H9 (cell line): ENCODE results near the gene MBLAC1. TPM values are rescaled to one million over a fixed set of nuclear protein-coding genes. Genes with fewer than 3 reads are reported as not detected.

Experiments used
- DNase-seq: peaks from one replicate; pipeline ENCODE4 v3.0.0-alpha.2; 2017
- H2AFZ ChIP-seq: one replicate; pipeline ENCODE4 v1.6.1; 2013; ENCODE audit warnings: mild to moderate bottlenecking, low read length, control low read depth, moderate library complexity
- H2AK5ac ChIP-seq: 2 replicates; pipeline ENCODE4 v1.6.1; 2013; ENCODE audit warnings: low read length, control low read depth, mixed read lengths; ENCODE audit not compliant: insufficient read length
- H2BK120ac ChIP-seq: one replicate; pipeline ENCODE4 v1.6.1; 2013; ENCODE audit warnings: low read depth, mild to moderate bottlenecking, low read length, control low read depth, inconsistent platforms; ENCODE audit not compliant: poor library complexity, severe bottlenecking
- H2BK12ac ChIP-seq: 2 replicates; pipeline ENCODE4 v1.6.1; 2013; ENCODE audit warnings: low read length, control low read depth, mixed read lengths, low read depth; ENCODE audit not compliant: insufficient read length
- H2BK15ac ChIP-seq: 2 replicates; pipeline ENCODE4 v1.6.1; 2013; ENCODE audit warnings: low read depth, low read length, control low read depth
- H2BK20ac ChIP-seq: one replicate; pipeline ENCODE4 v1.6.1; 2013; ENCODE audit warnings: low read depth, mild to moderate bottlenecking, low read length, control low read depth, inconsistent platforms; ENCODE audit not compliant: poor library complexity, severe bottlenecking
- H2BK5ac ChIP-seq: 2 replicates; pipeline ENCODE4 v1.6.1; 2013; ENCODE audit warnings: low read length, control low read depth, mixed read lengths; ENCODE audit not compliant: insufficient read length
- H3K14ac ChIP-seq: 2 replicates; pipeline ENCODE4 v1.6.1; 2013; ENCODE audit warnings: low read length, control low read depth; ENCODE audit not compliant: insufficient read depth
- H3K18ac ChIP-seq: 2 replicates; pipeline ENCODE4 v1.6.1; 2013; ENCODE audit warnings: low read depth, mild to moderate bottlenecking, mixed read lengths, low read length, control low read depth; ENCODE audit not compliant: insufficient read length
- H3K23ac ChIP-seq: 2 replicates; pipeline ENCODE4 v1.6.1; 2013; ENCODE audit warnings: low read length, control low read depth, mixed read lengths, low read depth; ENCODE audit not compliant: insufficient read length
- H3K23me2 ChIP-seq: 2 replicates; pipeline ENCODE4 v1.6.1; 2013; ENCODE audit warnings: low read depth, mild to moderate bottlenecking, mixed read lengths, low read length, control low read depth; ENCODE audit not compliant: insufficient read length, poor library complexity, severe bottlenecking
- H3K27ac ChIP-seq: 2 replicates; pipeline ENCODE4 v1.5.1; 2013; ENCODE audit warnings: low read length, control low read depth, mixed read lengths, low read depth; ENCODE audit not compliant: insufficient read length
- H3K27me3 ChIP-seq: 2 replicates; pipeline ENCODE4 v1.6.1; 2013; ENCODE audit warnings: low read length, control low read depth, inconsistent platforms; ENCODE audit not compliant: insufficient read depth
- H3K4ac ChIP-seq: 2 replicates; pipeline ENCODE4 v1.6.1; 2013; ENCODE audit warnings: low read depth, mild to moderate bottlenecking, control low read depth, inconsistent platforms, low read length, moderate library complexity
- H3K4me1 ChIP-seq: 2 replicates; pipeline ENCODE4 v1.6.1; 2013; ENCODE audit warnings: low read length, control low read depth, inconsistent platforms; ENCODE audit not compliant: insufficient read depth
- H3K4me2 ChIP-seq: 2 replicates; pipeline ENCODE4 v1.6.1; 2013; ENCODE audit warnings: low read length, control low read depth, mixed read lengths; ENCODE audit not compliant: insufficient read length, insufficient read depth
- H3K56ac ChIP-seq: 2 replicates; pipeline ENCODE4 v1.6.1; 2013; ENCODE audit warnings: low read depth, mild to moderate bottlenecking, mixed read lengths, low read length, control low read depth; ENCODE audit not compliant: insufficient read length
- H3K79me1 ChIP-seq: 2 replicates; pipeline ENCODE4 v1.6.1; 2013; ENCODE audit warnings: low read depth, mild to moderate bottlenecking, moderate library complexity, low read length, control low read depth, inconsistent platforms; ENCODE audit not compliant: insufficient read depth, poor library complexity, severe bottlenecking
- H3K79me2 ChIP-seq: 2 replicates; pipeline ENCODE4 v1.6.1; 2013; ENCODE audit warnings: low read length, control low read depth, inconsistent platforms; ENCODE audit not compliant: insufficient read depth
- H3K9ac ChIP-seq: 2 replicates; pipeline ENCODE4 v1.6.1; 2013; ENCODE audit warnings: low read length, control low read depth, mixed read lengths; ENCODE audit not compliant: insufficient read length; ENCODE audit errors: extremely low read depth
- H3K9me3 ChIP-seq: one replicate; pipeline ENCODE4 v1.6.1; 2013; ENCODE audit warnings: low read depth, low read length, inconsistent platforms; ENCODE audit not compliant: control insufficient read depth
- H3T11ph ChIP-seq: one replicate; pipeline ENCODE4 v1.6.1; 2013; ENCODE audit warnings: mild to moderate bottlenecking, low read length, control low read depth, inconsistent platforms
- H4K20me1 ChIP-seq: one replicate; pipeline ENCODE4 v1.6.1; 2013; ENCODE audit not compliant: control insufficient read depth, insufficient read length, insufficient read depth
- H4K5ac ChIP-seq: 2 replicates; pipeline ENCODE4 v1.6.1; 2013; ENCODE audit warnings: low read depth, mild to moderate bottlenecking, mixed read lengths, low read length, control low read depth; ENCODE audit not compliant: insufficient read length
- H4K8ac ChIP-seq: replicated peaks from 2 replicates; pipeline ENCODE4 v1.6.1; 2013; ENCODE audit warnings: low read length, control low read depth, mixed read lengths, low read depth; ENCODE audit not compliant: insufficient read length
- H4K91ac ChIP-seq: 2 replicates; pipeline ENCODE4 v1.6.1; 2013; ENCODE audit warnings: low read depth, mild to moderate bottlenecking, moderate library complexity, mixed read lengths, low read length, control low read depth; ENCODE audit not compliant: insufficient read length
- H3K27ac Mint-ChIP-seq, 3 experiments: 2 replicates in 2 of 3; 3 replicates in 1 of 3; pipeline ENCODE4 v1.8.0; 2020 to 2021; ENCODE audit warnings: mixed read lengths in 3 of 3, mild to moderate bottlenecking in 1 of 3, moderate library complexity in 1 of 3
- H3K27me3 Mint-ChIP-seq: 2 replicates; pipeline ENCODE4 v1.8.0; 2021; ENCODE audit warnings: low read depth, mild to moderate bottlenecking, moderate library complexity, mixed read lengths
- H3K36me3 Mint-ChIP-seq, 3 experiments: 2 replicates in 2 of 3; 3 replicates in 1 of 3; pipeline ENCODE4 v1.8.0; 2020 to 2021; ENCODE audit warnings: low read depth in 3 of 3, mixed read lengths in 3 of 3; ENCODE audit not compliant: insufficient read depth in 1 of 3
- H3K4me1 Mint-ChIP-seq, 2 experiments: 2 replicates each; pipeline ENCODE4 v1.8.0; 2020; ENCODE audit warnings: mixed read lengths in 2 of 2
- H3K4me3 Mint-ChIP-seq, 2 experiments: 2 replicates in 1 of 2; 3 replicates in 1 of 2; pipeline ENCODE4 v1.8.0; 2020 to 2021; ENCODE audit warnings: mild to moderate bottlenecking in 2 of 2, mixed read lengths in 2 of 2, moderate library complexity in 1 of 2
- H3K9me3 Mint-ChIP-seq, 2 experiments: 2 replicates in 1 of 2; 3 replicates in 1 of 2; pipeline ENCODE4 v1.8.0; 2020; ENCODE audit warnings: mild to moderate bottlenecking in 2 of 2, mixed read lengths in 2 of 2, moderate library complexity in 1 of 2
- CTCF ChIP-seq: fragments of 200-600 bp; sonication (generic); conservative IDR thresholded peaks from 3 replicates; pipeline ENCODE4 v1.8.0; 2021; ENCODE audit warnings: antibody characterized with exemption, mild to moderate bottlenecking
- WGBS: extraction: QIAGEN DNeasy Blood & Tissue Kit; methylation state at CpG from one replicate; pipeline ENCODE4 v1.1.7; 2013; ENCODE audit warnings: missing lambda C conversion rate, low lambda C conversion rate, mixed read lengths; ENCODE audit not compliant: insufficient read length; ENCODE audit errors: extremely low coverage; 5-methylcytosine and 5-hydroxymethylcytosine counted together
- total RNA-seq: library from RNA; stranded (reverse); gene quantifications from 2 replicates; pipeline ENCODE4 v1.2.1, GENCODE V29; 2021

Gene MBLAC1
- total RNA-seq, 1 experiment from 2014 or later: 1.9 TPM

DNA sequence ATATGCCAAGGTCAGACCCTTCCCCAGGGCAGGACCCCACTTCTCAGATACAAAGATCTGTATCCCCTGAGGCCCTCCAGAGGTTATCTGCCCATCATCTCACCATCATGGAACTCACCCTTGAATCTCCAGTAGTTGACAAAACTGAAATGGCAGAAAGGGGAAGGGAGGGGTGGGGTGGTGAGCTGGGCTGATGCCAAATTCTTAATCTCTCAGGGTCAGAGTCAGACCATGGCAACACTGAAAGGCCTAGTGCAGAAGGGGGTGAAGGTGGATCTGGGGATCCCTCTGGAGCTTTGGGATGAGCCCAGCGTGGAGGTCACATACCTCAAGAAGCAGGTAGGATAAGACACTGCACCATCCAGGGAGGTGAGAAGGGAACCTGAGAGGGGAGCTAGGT is 4.2 kb upstream of the MBLAC1 start:
- TF ChIP-seq CTCF: no peak

More for the DNA sequence above, 4.2 kb upstream of the MBLAC1 start:
- peak overlapping the region in 1 of 2 experiments; percentile 40; a peak in 1 of 5 replicates for H3K4me3 Mint-ChIP-seq
- no peak overlapping the region for H3K9ac ChIP-seq
- H3K27me3 ChIP-seq: no peaks in the 10 kb centered on the region
- H3K56ac ChIP-seq: no peak overlapping the region
- no CpG with 5 or more reads among the region's 1 CpG for WGBS
- no peak overlapping the region for H2BK12ac ChIP-seq
- peaks cover 12 to 21% of the 10 kb centered on the region in 2 experiments for H3K4me1 Mint-ChIP-seq
- H3K9me3 ChIP-seq: no peaks in the 10 kb centered on the region
- no peak overlapping the region for H2AFZ ChIP-seq
- H3K27ac ChIP-seq: no peak overlapping the region
- peaks cover 6 to 14% (median 9%) of the 10 kb centered on the region in 3 experiments; a peak in 4 of 7 replicates for H3K36me3 Mint-ChIP-seq
- H3K23me2 ChIP-seq: peaks cover 15% of the 10 kb centered on the region
- H3K27ac Mint-ChIP-seq: peak overlapping the region in 2 of 3 experiments; percentile 61 to 86; a peak in 3 of 7 replicates
- H2BK15ac ChIP-seq: no peak overlapping the region
- no peak overlapping the region for H4K91ac ChIP-seq
- no peak overlapping the region for H3K18ac ChIP-seq
- H2BK120ac ChIP-seq: no peak overlapping the region
- H3K9me3 Mint-ChIP-seq: no peaks in the 10 kb centered on the region
- H3K27me3 Mint-ChIP-seq: no peaks in the 10 kb centered on the region; the same call in 1 of the 2 replicates
- H2AK5ac ChIP-seq: no peak overlapping the region
- H3K4me1 ChIP-seq: no peaks in the 10 kb centered on the region
- no peaks in the 10 kb centered on the region for H4K20me1 ChIP-seq
- H2BK5ac ChIP-seq: no peak overlapping the region
- H3K79me1 ChIP-seq: no peaks in the 10 kb centered on the region
- no peak overlapping the region for H3T11ph ChIP-seq
- H3K4ac ChIP-seq: no peak overlapping the region
- H3K23ac ChIP-seq: no peak overlapping the region
- no peak overlapping the region for H3K14ac ChIP-seq
- no peak for DNase-seq
- H4K8ac ChIP-seq: no peak overlapping the region
- H4K5ac ChIP-seq: no peak overlapping the region
- H3K79me2 ChIP-seq: no peaks in the 10 kb centered on the region
- no peak overlapping the region for H3K4me2 ChIP-seq
- no peak overlapping the region for H2BK20ac ChIP-seq
